HG03097 (cell line): ENCODE results near the gene ISL1.

Experiments
- ATAC-seq: cut with Tn5 transposase; IDR thresholded peaks from one replicate; pipeline ENCODE4 v1.9.1; 2021; ENCODE audit not compliant: unreplicated experiment, low FRiP score

Gene ISL1

GRCh38 chr5:51386916-51387883, 4.0 kb downstream of the ISL1 start:
- ATAC-seq = no peak

- no peak for ATAC-seq
Observed at GRCh38 chr5:51387884-51388275, 4.6 kb downstream of the ISL1 start.

- ATAC-seq = no peak
Observed at GRCh38 chr5:51388488-51389287, 5.4 kb downstream of the ISL1 start.

DNA sequence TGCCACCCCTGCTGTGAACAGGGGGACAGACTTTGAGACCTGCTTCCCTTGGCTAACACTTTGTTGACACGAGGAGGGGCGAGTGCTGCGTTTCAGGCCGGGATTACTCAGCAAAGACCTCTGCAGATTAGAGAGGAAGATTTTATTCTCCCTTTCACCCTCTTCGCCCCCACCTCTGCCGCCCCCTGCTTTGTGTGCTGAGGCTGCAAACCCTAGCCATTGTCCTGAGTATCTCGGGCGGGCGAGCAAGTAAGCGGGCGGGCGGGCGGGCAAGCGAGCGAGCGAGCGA, 6.0 kb downstream of the ISL1 start:
- no peak for ATAC-seq

DNA sequence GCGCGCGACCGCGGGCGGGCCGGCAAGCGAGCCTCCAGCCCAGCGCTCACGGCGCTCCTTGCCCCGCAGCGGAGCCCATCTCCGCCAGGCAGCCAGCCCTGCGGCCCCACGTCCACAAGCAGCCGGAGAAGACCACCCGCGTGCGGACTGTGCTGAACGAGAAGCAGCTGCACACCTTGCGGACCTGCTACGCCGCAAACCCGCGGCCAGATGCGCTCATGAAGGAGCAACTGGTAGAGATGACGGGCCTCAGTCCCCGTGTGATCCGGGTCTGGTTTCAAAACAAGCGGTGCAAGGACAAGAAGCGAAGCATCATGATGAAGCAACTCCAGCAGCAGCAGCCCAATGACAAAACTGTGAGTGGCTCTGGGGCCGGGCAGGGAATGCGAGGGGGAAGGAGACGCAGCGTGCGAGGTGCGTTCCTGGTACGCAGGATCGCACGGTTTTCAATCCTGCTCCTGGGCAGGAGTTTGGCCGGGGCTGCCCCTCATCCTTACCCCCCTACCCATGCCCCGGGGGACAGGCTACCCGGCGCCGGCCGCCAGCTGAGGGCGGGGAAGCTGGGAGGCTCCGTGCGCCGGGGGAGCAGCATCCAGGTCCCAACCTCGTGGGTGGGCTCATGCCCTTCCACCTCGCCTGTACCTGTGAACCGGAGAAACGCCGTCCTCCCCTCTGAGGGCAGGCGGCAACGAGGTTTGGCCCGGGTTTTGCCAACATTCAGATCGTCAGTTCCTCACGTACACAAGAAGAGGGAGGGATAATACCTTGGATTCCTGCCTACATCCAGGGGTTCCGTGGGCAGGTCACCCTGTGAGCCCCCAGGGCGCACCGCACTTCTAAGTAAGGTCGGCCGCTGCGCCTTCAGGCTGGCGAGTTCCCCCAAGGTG, 6.6 kb downstream of the ISL1 start:
- ATAC-seq = no peak

DNA sequence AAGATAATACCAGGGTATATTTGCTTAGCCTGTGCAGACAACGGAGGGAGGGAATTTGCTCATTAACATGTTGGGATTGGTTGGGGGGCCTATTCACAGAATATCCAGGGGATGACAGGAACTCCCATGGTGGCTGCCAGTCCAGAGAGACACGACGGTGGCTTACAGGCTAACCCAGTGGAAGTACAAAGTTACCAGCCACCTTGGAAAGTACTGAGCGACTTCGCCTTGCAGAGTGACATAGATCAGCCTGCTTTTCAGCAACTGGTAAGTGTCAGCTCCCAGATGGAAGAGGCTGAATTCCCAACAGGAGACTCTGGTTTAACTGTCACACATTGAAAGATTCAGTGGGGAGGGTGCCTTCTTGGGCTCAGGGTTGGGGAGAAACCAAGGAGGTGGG, 7.9 kb downstream of the ISL1 start:
- no peak for ATAC-seq

DNA sequence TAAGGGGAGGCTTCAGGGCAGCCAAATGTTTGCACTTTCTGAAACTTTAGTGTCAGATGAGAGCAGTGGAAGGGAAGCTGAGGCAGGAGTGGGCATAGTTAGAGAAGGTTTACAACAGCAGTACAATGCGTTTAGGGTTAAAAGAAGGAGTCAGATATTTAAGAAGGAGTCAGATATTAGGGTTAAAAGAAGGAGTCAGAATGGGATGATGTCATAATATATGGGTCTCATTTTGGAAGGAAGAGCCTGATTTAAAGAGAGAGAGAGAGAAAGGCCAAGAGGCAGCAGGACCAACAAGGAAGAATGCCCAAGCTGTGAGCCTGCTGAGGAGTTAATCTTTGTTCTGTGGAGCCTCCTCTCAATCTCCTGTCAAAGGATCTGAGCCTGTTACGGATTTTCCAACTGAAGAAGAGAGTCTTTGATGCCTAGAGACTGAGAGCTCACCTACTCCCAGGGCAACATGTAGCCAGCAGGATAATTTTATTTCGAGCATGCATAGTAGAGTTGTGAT, 9.5 kb downstream of the ISL1 start:
- ATAC-seq = no peak

GRCh38 chr5:51394609-51395008, 11.4 kb downstream of the ISL1 start:
- ATAC-seq = no peak

DNA sequence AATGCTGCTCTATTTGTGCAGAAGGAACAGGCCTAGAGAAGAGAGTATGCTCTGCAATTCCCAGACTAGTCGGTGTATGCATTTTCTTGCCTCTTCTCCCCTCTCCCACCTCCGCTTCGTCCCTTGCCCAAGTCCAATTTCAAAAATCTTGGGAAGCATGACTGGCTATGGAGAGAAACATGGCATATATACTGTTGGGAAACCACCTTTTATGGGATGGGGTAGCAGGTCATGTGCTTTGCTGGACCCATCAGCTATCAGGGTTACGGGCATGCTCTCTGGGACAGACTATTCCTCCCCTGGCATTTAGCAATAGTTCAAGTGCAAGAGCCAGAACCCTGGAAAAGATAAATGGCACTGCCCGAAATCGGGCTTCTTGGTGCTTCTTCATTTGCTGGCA, 12.0 kb downstream of the ISL1 start:
- no peak for ATAC-seq

DNA sequence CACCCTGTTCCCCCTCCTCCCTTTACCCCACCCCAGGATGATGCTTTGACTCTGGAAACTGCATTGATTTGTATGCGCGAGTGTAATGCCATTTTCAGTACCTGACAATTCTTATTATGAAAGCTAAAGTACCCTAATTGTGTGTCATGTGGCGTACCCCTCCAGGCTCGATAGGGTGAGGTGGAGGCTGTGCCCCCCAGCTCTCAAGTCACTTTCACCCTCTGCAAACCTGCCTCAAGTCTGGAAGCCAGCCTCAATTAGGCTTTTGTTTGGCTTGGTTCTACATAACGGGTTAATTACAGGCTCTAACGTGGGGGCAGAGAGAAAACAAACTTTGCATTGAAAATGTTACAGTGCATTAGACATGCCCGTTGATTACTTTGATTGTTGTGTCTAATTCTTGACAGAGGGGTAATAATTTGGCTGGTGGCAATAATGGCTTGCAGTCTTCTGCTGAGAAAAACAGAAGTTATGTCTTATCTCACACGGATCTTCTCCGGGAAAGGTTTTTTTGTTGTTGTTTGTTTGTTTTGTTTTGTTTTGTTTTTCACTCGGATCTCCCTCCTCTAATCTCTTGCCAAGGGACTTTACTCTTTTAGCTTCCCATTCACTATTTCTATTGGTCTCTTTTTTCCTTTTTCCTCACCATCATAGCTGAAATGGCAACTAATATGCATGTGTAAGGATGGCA, 12.6 kb downstream of the ISL1 start:
- no peak for ATAC-seq

GRCh38 chr5:51396797-51397196, 13.5 kb downstream of the ISL1 start:
- ATAC-seq = no peak

GRCh38 chr5:51397996-51398395, 14.7 kb downstream of the ISL1 start:
- no peak for ATAC-seq

DNA sequence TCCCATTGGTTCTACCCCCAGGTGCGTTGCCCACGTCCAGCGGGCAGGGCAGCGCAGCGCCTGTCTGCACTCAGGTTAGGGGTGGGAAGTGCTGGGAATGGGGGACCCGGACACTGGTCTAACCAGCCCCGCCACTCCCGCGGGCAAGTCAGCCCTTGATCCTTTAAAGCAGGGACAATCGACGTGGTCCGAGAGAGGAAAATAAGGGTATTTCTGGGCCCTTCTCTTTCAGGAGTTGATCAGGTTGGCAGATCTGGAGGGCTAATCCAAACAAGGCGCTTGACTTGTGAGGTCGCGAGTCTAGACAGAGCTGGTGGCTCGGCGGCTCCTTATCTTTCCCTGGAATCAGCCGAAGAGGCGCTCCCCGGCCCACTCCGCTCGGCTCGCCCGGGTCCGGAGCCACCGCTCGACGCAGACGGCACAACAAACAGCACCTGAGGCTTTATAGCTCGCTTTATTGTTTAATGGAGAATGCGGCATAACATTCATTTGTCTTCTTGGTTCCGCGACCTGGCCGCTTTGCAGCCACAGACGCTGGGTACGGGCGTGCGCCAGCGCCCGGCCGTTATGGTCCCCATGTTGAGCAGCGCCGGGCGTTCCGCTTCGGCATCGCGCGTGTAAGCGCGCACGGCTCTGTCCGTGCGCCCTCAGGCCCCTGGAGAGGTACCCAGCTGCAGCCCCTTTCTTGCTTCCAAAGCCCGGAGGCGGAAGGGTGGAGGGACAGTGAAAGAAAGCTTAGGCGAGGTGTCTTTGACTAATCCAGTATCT, 15.8 kb downstream of the ISL1 start:
- no peak for ATAC-seq

- no peak for ATAC-seq
Observed at GRCh38 chr5:51399643-51400006, 16.4 kb downstream of the ISL1 start.

DNA sequence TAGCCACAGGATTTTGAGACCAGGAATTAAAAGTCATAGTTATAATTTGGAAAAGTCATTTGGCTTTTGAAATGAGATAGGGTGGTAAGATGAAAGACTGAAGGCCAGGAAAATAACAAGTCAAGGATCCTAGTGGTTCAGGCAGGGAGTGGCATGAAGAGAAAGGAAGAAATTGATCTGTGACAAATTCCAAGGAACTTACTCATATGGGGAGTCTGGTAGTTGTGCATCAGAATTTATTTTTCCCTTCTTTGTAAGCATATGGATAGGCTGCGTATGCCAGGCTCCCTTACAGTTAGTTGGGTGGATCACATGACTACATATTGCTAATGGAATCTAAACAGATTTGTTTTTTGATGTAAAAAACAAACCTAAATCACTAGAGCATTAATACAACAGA, 21.0 kb downstream of the ISL1 start:
- ATAC-seq = no peak

DNA sequence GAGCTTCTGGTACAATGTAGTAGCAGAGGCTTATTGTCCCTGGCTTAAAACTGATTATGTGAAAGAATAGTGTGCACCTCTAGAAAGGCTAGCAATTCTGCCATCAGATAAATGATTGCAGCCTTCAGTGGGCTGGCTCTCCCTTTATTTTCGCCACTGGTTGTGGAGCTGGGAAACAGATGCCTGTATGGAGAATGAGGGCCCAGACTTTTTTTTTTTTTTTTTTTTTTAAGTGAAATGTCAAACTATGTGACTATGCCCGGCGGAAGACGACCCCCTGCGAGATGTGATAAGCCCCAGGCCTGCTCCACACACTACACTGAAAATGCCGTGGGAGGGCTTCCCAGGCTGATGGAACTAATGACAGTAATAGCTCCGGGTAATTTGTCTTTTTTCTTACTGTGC, 28.7 kb downstream of the ISL1 start:
- no peak for ATAC-seq

GRCh38 chr5:51414516-51414915, 31.3 kb downstream of the ISL1 start:
- no peak for ATAC-seq

DNA sequence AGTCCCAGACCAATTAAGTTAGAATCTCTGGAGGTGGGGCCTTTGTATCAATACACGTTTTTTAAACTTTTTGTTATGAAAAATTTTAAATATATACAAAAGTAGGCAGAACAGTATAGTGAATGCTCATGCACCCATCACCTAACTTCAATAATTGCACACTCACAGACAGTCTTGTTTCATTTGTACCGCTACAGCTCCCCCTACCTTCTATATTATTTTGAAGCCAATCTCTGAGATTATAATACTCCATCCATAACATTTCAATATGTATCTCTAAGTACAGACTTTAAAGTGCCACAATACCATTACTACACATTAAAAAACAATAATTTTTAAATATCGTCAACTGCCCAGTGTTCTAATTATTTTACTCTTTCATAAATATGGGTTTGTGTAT, 32.9 kb downstream of the ISL1 start:
- ATAC-seq = no peak

- ATAC-seq = no peak
Observed at GRCh38 chr5:51433052-51433710, 49.9 kb downstream of the ISL1 start.
